Effector CD8-positive, alpha-beta T cell (primary cell): Measurements from ENCODE around the gene RASL11B.

Source experiments
- DNase-seq: peaks from one replicate; lab custom pipeline; 2025; lab: John Stamatoyannopoulos, UW

RASL11B gene

DNA sequence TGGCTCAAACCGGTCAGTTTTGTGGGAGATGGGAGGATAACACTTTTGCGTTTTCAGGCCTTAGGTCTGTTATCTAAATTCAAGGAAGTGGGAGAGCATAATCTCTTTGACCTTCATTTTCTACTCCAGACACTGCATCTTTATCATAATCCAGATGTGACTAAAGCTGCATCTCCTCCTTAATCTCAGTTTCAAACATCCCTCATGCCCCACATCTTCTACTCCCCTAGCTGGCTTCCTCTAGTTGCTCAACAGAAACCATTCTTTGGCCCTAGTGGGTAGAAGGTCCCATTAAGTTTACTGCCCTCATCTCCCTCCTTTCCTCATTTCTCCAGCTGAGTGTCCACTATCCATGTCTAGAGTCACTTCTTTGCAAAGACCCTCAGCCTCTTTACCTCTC lies 18.8 kb upstream of the RASL11B start:
- DNase-seq, result no peak

DNA sequence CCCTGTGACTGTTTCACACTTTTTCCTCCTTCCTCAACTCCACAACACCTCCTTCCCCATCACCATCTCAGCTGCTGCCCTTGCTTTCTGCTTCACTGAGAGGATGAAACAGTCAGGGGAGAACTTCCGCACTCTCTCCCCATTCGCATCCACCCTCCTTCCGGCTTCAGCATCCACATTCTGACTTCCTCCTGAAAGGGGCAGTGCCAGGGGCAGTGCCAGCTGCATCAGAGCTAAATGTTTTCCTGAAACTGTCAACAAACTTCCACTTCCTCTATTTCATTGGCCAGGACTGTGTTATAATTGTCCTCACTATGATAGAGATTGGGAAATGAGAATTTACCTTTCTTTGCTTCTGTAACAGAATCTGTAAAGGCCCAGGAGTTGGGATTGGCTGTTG lies 18.2 kb upstream of the RASL11B start:
- no peak for DNase-seq

DNA sequence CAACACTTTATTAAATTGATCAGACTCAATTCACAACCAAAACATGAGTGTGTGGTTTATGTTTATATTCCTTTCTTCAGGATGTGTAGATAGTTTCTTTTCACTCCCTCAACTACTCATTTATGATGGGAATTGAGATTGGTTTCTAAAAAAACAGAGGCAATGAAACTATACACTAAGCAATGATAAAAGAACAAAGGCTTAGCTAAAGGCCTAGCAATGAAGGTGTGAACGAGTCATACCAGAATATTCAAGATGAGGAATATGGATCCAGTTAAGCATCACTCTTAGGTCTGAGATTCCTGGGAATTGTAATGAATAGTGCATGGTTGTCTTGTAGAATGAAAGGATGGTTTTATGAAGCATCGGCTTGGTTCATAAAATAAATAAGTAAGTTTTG lies 17.5 kb upstream of the RASL11B start:
- no peak for DNase-seq

DNA sequence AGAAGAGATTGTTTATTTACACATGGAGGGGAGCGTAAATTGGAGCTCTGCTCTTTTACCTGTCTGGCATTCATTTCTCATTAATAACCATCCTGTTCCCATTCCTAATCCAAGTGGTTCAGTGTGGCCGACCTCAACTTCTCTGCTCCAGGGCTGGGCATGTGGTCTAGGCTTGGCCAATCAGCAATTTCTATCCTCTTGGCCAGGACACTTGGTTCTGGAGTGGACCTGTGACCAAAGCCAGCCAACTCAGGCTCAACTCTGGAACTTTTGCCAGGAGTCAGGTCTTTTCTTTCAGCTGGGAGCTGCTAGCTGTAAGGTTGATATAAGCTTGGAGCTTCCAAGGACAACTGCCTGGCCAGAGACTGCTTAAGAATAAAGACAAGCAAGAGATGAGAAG lies 15.6 kb upstream of the RASL11B start:
- DNase-seq, result no peak

DNA sequence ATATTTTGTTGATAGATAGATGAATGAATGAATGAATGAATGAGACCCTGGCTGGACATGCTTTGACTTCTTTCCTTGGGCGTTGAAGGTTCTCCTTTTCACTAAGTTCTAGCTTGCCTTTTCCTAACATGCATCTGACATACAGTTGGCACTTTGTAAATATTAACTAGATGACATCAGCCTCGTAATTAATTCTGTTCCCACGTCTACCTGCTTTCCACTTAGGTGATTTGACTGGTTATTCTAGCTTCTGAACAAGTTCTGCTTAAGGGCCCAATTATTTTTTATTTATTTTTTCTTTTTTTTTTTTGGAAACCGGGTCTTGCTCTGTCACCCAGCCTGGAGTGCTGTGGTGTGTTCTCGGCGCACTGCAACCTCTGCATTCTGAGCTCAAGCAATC lies 13.9 kb upstream of the RASL11B start:
- no peak for DNase-seq

DNA sequence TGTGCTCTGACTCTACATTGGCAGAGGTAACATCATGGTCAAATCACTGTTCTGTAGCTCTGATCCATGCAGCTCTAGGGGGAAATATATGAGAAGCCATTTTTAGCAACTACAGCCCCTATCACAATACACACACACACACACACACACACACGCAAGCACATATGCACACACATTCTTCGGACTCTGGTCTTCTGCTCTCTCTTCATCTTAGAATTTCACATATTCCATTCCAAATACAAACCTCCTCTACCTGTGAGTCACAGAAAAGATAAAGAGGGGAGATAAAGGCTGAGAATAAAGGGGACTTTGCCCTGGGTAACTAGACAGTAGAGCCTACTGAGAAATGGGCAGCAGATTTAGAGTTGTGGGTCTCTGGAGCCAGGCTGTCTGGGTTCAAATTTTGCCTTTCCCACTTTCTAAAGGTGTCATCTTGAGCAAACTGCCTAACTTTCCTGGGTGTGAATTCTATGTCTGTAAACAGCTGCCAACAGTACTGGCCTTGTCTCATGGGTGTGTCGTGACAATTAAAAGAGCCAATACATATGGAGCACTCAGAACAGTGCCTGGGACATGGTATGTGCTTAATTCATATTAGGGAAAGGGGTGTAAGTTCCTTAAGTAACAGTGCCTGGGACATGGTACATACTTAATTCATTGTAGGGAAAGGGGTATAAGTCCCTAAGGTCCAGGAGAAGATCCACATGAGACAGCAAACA lies 11.6 kb upstream of the RASL11B start:
- DNase-seq, result no peak

DNA sequence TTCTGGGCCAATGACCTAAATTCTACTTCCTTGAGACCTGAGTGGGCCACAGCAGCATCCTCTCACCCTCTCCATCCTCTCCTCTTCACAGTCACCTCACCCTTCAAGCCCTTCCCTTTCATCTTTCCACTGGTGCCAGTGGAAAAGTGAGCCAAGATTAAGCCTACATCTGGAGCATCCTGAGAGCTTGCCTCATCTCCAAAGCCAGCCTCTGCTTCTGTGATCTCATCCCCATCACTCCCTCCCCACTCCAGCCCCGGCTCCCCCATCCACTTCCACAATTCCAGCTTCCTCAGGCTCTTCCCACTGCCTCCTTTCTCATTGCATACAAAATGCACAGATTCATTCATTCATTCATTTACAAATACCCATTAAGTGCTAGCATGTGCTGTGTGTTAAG lies 10.1 kb upstream of the RASL11B start:
- no peak for DNase-seq

DNA sequence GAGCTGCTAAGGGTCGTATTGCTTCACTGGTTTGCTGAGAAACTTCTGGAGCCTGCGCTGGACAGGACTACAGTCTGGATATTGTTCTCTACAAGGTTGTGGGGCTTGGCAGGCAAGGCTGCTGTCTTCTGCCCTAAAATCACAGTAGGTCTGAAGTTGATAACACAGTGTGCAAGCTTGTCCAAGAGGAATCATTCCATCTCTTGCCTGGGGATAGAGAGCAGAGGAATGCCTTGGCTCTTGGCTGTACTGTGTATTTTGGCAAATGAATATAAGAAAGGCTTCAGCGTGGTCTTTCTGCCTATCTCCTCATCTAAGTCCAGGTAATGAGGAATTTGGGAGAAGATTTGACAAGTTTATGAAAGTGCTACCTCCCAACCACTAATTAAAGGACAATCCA lies 9.4 kb upstream of the RASL11B start:
- no peak for DNase-seq

DNA sequence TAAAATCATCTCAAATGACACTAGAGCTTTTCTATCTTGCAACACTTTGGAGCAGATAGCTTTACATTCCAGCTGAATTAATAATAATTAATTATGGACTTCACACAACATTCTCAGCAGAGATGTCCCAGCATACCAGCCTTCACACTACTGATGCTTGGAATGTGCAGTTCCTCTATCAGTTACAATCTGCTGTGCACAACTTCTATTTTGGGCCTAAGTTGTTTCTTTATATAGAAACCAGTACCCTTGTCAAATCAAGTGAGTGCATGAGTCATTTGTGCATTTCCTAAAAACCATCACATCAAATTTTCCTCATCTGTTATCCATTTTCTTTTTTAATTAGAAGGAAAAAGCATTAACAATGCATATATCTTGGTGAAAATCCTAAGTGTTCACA lies 8.8 kb upstream of the RASL11B start:
- no peak for DNase-seq

DNA sequence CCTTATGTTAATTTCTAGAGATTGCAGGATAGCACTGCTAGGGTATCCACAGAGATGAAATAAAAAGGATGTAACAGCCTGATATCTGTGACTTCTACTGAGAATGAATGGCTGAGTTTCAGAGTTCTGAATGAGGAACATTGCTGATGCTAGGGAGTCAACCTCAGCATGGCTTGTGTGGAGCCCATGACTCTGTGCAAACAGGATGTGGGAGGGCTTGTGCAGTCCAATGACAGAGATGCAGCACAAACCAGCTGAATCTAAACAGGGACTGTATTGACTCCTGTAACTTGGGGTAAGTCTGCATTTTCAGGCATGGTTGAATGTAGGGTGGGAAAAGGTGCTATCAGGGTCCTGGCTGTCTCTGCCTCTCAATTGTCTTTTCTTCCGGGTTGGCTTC lies 5.3 kb upstream of the RASL11B start:
- DNase-seq, result no peak

DNA sequence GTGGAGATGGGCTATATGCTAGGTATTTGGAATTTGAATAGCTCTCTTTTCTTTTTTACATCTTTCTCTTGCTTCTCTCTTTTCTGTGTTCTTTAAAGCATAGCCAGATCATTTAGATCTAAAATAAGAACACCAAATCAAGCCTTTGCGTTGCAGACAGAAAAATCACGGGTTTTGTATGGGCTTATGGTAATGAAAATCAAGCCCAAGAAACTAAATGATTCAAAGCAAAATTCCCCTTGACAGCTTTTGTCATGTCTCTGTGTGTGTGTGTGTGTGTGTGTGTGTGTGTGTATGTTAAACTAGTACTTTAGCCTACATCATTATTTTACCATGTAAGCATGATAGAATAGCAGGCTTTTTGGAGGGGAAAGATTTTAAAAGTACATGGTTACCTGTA lies 1.8 kb upstream of the RASL11B start:
- no peak for DNase-seq

DNA sequence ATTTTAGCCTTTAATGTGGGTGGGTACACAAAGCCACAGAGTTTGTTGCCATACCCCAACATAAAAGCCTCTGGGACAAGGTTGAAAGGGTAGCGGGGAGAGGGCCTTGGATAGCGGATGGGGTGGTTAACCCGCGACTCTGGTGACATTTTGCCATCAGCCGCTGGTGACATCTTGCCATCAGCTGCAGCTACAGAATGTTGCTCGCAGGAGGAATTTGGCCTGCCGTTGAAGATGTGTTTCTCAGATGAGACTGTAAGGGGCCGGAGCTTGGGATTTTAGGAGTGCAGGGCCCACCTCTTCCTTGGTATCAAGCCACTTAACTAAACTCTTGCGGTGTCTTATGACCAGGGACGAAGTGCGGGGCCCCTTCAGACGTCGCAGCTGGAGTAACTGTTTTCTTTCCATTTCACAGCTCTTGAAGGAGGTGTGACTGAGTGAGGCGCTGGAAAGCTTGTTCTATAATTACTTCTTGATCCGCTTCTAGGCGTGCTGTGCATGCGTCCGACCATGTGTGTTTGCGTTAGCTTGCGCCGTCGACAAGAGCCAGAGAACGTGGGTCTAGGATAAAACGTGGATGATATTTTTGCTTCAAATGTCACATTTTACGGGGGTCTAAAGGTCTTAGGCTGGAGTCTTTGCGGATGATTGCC lies 820 bp upstream of the RASL11B start:
- no peak for DNase-seq

DNA sequence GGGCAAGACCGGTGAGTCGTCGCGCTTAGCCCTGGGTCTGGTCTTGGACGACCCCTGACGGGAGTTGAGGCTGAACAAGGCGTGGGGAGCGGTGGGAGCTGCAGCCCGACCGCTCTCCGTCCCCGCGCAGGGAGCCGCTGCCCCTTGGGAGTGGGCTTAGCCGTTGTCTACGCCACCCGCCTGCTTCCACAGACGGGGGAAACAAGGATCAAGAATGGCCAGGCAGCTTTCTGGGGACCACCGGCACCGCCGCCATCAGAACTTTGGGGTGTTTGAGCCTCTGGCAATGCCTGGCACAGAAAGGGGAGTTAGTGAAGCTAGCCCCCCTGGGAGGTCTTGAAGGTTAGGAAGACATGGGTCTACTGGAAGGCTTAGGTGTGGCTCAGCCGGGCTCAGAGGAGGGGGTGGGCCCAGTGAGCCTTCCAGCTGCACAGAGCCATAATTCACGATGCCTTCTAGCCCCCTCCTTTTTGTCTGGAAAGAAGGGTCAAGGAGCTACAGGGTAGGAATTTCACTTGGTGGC lies 583 bp downstream of the RASL11B start:
- DNase-seq, result no peak

DNA sequence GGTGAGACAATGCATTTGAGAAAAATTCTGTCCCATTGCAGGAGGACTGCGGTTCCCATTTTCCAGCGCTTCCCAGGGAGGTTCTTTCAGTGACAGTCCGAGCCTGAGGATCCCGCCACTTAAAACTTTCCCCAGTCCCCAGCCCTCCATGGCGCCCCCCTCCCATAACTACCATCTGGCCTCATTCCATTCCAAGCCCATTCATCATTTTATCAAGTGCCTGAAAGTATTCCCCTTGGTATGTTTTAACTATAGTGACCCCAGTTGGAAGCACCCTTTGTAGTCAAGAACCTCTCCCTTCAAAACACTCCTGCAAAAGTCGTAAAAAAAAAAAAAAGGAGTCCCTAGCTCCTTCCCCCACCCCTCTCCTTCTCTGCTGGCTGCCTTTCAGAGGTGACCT lies 1.2 kb downstream of the RASL11B start:
- no peak for DNase-seq

DNA sequence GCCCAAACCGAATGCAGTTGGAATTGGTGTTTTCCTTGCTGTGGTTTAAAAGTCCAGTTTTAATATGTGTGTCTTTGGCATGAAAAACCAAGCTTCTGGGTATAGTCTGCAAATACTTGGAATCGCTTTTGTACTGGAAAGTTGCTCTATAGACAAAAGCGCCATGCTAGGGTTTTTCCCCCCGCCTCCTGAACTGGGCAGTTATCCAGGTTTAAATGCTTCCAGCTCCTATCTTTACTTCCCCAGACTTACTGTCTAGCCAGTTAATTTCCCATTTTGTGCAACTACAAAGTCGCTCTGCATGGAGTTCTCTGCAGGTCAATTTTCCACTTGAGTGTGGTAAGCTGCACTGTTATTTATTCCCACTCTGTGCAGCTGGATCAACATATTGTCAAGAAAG lies 2.7 kb downstream of the RASL11B start:
- DNase-seq, result no peak

DNA sequence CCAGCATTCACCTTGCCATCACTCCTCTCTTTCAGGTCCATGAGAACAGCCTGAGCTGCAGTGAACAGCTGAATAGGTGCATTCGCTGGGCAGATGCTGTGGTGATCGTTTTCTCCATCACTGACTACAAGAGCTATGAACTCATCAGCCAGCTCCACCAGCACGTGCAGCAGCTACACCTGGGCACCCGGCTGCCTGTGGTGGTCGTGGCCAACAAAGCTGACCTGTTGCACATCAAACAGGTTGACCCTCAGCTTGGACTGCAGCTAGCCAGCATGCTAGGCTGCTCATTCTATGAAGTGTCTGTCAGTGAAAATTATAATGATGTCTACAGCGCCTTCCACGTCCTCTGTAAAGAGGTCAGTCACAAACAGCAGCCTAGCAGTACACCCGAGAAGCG lies 3.2 kb downstream of the RASL11B start:
- DNase-seq, result no peak

DNA sequence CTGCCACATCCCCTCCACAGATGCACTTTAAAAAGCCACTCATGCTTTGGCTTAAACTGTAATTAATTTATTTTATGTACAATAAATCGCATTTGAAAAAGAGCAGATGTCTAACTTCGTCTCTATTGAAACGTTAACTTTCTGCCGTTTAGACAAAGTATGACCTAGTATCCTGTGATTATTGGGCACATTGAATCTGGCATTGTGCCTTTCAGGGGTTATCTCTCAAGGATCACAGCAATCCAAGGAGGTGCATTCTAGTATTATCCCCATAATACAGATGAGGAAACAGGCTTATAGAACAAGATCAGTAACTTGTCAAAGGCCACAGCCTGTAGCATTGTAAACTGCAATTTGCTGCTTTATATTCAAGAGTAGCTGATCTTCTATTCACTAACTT lies 4.6 kb downstream of the RASL11B start:
- no peak for DNase-seq

DNA sequence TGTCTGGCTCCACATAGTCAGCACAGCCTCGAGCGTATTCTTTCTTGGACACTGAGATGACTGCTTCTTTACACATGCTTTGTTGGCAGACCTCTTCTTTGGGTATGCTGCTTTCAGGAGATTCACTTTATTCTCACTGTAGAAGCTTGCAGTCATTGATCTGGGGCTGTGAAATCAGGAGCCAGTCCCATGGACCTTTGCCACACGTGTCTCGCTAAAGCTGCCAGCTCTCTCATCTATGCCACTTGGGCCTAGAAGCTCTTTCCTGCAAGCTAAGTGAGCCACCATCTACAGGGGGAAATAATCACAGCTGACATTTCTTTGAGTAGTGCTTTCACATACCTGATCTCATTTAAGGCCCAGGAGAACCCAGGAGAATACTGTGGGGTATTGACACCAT lies 5.0 kb downstream of the RASL11B start:
- no peak for DNase-seq

DNA sequence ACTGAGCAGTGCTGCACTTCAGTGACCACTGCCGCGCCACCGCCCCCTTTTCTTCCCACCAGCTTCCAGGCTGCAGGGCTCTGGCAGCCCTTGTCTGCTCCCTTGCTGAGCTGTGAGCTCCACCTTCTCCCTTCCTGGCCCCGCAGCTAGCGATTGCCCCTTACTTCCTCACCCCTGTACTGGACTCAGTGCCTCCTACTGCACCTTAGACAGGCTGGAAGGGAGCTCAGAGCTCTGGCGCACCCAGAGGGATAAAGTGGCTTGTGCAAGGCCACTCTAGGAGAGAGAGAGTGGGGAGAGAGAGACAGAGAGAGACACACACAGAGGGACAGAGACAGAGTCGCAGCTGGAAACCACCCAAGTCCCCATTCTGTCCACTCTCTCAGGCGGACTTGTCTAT lies 6.0 kb downstream of the RASL11B start:
- DNase-seq, result no peak

DNA sequence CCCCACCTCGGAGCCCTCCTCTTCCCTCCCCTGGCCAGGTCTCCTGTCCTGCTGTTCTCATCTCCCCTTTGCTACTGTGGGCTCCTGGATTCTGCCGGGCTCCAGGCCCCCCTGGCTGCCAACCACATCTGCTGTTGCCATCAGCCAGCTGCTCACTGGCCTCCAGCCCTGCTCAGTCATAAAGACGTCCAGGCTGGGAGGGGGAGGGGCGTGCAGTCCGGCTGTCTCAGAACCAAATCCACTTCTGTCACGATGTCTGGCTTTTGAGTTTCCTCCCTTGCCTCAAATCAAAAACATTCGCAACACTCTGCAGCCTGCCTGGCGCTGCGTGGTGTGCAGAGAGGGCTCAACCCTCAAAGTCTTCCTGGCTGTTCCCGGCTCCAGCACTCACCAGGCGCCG lies 7.1 kb downstream of the RASL11B start:
- DNase-seq, result no peak

DNA sequence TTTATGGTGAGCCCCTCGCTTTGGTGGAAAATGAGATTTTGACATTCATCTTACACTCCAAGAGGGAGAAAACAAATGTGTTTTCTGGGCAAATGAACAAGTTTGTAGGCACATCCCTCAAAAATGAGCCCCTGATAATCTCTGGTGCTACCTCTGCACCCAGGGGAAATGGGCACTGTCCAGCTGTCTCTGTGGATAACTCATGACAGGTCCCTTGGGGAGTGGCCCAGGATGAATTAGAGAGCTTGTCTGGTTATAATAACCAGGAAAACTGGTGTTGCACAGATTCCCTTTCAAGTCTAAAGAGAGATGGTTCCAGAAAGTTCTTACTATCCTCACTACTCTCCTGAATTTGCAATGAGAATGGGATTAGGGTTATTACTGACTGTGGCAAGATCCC lies 7.5 kb downstream of the RASL11B start:
- no peak for DNase-seq

DNA sequence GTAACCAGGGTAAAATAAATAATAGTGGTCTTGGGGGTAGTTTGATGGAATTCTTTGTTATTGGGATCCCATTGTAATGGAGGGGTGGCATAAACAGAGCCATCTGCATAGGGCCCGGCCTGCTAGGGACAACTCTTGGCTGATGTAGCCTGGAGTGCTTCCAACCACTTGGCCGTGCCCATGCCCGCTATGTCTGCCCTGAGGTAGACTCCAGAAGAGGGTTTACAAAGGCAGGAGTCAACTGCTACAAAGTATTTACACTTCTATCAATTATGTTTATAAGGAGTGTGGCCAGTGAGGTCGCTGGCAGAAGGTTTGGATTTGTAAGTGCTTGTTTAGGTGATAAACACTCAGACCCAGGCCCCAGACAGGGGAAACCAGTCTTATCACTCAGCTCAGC lies 8.1 kb downstream of the RASL11B start:
- no peak for DNase-seq

DNA sequence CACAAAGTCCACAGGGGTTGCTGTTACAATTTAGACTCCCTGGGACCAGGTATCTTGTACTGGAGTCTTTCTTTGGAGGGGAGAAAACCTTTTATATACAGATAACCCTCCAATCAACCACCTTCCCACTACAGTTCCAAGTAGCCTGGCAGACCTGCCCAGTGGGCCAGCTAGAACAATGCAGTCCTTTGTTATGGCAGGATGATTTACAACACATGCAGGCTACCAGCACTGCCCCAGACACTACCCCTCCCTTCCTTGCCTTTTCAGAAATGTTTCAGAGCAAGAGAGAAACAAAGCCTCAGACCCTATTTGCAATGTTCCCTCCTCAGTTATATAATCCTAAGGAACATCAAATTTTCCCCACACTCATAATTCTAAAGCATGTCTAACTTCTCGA lies 11.1 kb downstream of the RASL11B start:
- no peak for DNase-seq

DNA sequence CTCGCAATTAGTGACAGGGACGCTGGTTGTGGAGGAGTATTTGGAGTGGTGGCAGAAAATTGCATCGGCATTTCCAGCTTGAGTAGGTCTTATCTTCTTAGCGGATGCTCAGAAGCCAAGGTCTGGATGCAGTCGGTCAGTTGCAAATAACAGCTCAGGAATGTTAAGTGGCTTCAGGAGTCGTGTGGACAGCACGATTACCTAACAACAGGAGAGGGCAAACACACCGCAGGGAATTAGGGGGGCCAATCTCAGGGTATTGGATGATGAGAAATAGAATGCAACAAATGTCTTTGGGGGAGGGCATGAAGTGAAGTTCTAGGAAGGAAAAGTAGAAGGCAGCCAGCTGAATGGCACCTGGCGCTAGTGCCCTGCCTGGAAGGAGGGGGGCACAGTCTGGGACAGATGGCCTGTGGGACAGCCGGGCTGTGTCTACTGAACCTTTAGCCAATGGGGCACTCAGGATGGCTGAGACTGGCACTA lies 11.8 kb downstream of the RASL11B start:
- no peak for DNase-seq
